NCI-H1092 treated with DMSO at 0.1 percent for 48 hours (cell line): ENCODE data around the gene BHLHA15.
A peak's percentile ranks its signal among the peaks of the same experiment; 100 is the strongest.

ENCODE experiments used
- DNase-seq: peaks from one replicate; lab custom pipeline; 2025; lab: John Stamatoyannopoulos, UW

Gene BHLHA15

GRCh38 chr7:98244871-98245270 is 33.6 kb downstream of the BHLHA15 start:
- DNase-seq = no peak

DNA sequence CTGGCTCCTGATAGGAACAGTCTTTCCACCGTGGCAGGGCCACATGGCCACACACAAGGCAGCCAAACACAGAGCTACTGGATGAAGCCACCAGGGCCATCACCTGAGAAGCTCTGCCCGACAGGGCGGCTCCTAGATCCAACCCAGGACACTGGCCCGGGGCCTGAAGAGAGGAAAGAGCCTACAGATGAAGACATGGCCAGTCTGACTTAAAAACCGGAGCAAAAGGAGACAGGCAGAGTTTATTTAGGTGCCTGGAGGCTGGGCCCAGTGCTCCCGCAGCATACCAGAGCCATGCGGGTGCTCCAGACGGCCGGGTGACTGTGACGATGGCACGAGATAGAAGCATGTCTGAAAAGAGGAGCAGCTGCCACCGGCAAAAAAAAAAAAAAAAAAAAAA is 36.9 kb downstream of the BHLHA15 start:
- no peak for DNase-seq

- no peak for DNase-seq
Measured at GRCh38 chr7:98249106-98249505, 37.9 kb downstream of the BHLHA15 start.

DNA sequence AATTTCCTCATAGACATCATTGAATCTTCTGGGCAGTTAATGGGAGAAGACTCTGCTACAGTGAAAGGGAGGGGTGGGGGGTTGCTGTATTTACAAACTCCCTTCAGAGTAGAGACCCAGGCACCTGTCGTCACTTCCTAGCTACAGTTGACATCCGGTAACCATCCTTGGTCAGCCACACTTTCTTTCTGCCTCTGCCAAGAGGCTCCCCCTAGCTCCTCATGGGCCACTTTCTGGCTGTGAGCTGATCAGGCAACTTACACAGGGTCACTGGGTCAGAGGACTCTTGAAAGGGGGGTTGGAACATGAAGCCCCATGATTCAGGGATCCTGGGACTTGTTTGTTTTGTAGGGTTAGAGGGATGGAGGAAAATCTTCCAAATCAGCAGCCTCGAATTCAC is 39.5 kb downstream of the BHLHA15 start:
- DNase-seq = no peak

DNA sequence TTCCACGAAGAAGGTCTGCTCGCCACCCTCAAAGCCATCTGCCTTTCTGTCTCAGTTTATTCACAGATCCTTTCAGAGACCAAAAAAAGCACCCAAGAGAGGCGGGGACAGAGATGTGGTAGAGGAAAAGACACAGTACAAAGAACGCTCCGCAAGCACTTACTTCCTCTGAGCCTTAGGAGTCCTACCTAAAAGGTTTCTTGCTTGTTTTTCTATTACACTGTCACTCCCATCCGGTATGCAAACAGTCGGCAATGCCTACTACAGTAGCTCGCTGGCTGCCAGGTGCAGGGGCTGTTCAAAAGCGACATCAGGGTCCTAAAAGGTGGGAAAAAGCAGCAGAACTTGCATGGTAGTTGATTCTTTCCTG is 40.0 kb downstream of the BHLHA15 start:
- no peak for DNase-seq

DNA sequence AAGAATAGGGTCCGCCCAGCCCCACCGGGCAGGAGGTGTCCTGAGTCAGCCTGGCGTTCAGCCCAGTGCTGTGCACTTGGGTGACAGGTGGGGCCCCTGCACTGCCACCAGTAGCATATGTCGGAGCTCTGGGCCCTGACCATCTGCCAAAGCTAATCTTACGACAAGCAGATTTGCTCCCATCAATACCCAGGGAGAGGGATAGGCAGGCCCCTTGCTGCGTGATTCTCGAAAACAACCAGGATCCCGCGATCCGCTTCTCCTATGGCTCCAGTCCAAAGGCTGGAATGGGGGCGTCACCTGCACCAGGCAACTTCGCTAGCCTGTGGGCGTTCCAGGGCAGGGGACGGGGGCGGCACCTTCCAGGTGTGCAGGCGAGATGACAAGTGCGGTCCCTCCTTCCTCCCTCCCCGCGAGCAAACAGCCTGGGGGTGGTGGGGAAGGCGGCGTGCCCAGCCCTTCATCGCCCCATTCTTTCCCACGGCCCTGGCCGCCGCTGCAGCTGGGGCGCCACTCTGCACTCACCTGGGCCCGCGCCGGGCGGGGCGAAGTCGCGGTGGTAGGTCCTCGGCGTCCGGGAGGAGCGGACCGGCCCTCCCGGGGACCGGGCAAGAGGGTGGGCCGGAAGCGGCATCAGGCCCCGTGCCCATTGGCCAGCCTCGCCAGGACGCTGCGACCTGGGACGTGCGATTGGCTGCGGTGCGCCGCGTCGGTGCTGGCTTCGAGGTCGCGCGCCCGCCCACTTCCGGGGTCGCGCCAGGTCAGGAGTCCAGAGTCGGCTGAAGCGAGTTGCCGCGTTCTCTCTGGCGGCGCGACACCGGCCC is 40.6 kb downstream of the BHLHA15 start, which contains the start of gene TECPR1:
Gene TECPR1 (minus strand): TSS at position 632 of the 824 bp plus-strand sequence. CDS start 6,086 bp downstream, outside the sequence.
- DNase-seq = peak; percentile 90

GRCh38 chr7:98252425-98253054 is 41.3 kb downstream of the BHLHA15 start:
- peak; percentile 47 for DNase-seq

DNA sequence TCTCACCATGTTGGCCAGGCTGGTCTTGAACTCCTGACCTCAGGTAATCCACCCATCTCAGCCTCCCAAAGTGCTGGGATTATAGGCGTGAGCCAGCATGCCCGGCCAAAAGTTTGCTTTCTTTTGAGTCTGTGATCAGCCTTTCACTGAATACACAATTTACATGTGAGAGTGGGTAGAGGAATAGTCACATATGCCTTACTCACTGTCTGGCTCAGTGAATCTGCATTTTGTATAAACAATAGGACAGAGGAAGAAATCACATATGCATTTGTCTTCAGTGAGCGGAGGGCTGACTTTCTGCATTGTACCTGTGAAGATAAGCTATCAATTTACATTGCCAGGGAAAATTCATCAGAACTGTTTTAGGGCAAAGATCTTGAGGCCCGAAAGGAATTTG is 43.3 kb downstream of the BHLHA15 start:
- no peak for DNase-seq

- no peak for DNase-seq
Measured at GRCh38 chr7:98254951-98255610, 43.8 kb downstream of the BHLHA15 start.

GRCh38 chr7:98256431-98256830 is 45.2 kb downstream of the BHLHA15 start:
- no peak for DNase-seq

DNA sequence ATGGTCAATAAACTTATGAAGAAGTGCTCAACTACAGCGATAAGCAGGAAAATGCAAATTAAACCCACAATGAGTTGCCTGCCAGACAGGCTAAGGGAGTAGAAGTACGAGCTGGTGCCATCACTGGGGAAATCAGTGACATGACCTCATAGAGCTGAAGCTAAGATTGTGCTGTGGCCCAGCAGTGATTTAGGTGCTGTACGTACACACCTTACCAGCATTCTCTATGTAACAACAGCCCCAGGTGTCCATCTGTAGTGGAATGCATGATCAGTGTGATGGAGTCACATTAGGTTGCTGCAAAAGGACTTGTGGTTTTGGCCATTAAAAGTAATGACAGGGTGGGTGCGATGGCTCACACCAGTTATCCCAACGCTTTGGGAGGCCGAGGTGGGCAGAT is 46.5 kb downstream of the BHLHA15 start:
- no peak for DNase-seq
